ENCODE data around the gene UBE2L6.

UBE2L6 gene

DNA sequence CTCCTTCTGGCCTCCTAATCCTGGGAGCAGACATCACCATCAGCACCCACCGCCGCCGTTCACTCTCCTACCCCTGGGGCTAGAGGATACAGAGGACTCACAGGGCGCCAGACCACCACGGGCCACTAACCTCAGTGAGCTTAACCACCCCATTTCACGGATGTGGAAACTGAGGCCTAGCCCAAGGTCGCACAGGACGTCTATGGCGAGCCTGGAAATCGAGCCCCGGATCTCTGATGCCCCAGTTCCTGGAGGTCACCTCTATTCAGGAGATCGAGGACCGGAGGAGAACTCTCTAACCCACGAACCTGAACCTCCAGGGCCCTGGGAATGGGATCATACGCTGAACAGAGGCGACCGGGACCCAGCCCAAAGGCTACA is 37.3 kb downstream of the UBE2L6 start:
- DNase-seq (ENCODE audit: low spot score): peak; percentile 10

DNA sequence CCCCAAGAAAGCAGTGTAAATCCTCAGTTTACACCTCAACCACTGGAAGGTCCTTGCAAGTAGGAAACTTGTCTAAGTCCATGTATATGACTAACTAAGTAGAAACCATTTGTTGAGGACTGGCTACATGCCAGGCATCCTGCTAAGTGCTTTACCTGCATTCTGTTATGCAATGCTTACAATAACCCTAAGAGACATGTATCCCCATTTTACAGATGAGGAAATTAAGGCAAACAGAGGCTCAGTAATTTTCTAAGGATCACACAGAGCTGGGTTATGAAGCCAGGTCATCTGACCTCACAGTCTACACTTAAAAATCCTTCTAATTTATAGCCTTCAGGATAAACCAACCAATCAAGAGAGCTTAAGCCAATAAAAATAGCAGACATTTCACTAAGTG is 38.5 kb downstream of the UBE2L6 start:
- DNase-seq (ENCODE audit: low spot score): no peak

DNA sequence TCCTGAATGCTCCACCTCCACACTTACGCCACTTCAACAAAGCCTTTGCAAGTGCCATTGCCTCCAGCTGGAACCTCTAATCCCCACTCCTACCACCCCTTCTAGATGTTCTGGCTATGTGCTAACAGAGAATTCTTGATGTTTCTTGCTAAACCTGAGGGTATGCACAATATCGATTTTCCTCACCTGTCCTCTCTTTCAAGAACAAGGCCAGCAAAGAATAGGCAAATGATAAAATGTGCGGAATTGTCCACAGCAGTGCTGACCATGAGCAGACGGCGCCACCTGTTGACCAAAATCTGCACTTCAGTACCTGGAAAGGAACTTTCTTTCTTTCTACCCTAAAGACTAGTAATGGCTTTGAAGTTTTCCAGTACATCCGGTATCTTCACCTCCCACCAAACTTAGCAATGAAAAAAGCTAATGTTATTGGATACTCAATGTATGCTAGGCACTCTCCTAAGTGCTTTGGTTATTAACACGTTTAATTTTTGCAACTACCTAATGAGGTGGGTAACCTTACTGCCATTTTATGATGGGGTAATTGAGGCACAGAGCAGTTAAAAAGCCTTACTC is 40.3 kb downstream of the UBE2L6 start:
- DNase-seq (ENCODE audit: low spot score): peak; percentile 75

DNA sequence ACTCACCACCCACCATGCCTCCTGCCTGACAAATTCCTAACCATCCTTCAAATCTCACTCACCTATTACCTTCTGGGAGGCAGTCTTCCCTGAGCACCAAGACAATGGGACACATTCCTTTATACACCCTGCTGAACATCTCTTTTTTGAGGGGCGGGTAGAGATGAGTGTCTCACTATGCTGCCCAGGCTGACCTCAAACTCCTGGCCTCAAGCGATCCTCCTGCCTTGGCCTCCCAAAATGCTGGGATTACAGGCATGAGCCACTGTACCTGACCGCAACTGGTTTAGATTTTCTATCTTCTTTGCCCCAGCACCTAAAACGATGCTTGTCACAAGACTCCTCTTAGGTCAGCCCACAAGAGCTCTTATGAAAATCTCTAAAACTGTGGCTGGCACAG is 44.1 kb downstream of the UBE2L6 start:
- no peak for DNase-seq (ENCODE audit: low spot score)

DNA sequence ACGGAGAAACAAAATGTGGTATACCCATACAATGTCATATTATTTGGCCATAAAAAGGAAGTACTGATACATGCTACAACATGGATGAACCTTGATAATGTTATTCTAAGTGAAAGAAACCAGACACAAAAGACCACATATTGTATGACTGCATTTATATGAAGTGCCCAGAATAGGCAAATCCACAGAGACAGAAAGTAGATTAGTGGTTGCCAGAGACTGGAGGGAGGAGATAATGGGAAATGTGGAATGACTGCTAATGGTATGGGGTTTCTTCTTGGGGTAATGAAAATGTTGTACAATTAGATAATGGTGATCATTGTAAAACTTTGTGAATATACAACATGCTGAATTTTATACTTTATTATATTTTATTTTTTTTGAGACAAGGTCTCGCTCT is 46.4 kb downstream of the UBE2L6 start:
- DNase-seq (ENCODE audit: low spot score): no peak

DNA sequence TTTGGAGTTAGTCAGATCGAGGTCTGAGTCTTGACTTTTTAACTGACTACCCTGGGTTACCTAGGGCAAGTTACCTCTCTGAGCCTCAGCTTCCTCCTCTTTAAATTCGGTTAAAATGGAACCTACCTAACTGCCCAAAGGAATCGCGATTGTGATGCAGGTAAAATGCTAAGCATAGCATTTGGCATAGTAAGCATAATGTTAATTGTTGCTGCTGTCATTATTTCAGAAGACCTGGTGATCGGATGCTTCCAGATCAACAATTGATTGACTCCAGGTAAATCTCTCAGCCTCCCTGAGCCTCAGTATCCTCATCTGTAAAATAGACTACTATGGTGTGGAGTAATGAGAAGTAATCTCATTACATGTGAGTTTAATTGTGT is 51.4 kb downstream of the UBE2L6 start:
- DNase-seq (ENCODE audit: low spot score): no peak

DNA sequence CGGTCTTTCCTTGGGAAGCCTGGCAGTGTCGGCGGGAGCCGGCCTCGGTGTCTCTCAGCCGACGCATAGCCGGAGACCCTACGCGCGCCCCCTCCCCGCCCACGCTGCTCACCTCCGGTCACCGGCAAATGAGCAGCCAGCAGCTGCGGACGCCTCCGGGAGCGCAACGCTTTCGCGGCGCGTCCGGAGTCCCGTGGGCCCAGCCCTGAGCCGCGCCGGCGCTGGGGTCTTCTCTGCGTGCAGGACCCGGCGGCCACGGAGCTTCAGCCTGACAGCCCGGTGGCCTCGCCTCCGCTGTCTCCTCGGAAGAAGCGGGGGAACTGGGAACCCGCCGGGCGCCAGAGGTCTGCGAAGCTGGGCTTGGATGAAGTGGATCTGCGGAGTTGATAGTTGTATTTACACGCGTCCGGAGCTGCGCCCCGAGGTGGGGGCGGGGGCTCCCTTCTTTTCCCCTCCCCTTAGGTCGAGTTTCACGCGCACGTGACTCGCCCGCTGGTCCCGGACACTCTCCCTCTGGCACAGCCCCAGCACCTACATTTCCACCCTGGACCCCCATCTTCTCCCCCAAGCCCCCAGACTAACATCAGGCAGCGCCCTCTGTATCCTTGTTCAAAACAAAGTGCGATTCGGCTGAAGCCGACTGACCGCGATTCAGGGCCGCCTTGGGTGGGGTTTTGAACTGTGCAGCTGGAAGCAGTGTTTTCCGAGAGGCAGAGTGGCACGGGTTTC is 52.0 kb downstream of the UBE2L6 start, which contains the start of gene SLC43A1:
TSS of gene SLC43A1 (minus strand) at position 371 of the 729 bp plus-strand sequence. CDS start 1,591 bp downstream, outside the sequence.
- DNase-seq (ENCODE audit: low spot score): peak; percentile 70

DNA sequence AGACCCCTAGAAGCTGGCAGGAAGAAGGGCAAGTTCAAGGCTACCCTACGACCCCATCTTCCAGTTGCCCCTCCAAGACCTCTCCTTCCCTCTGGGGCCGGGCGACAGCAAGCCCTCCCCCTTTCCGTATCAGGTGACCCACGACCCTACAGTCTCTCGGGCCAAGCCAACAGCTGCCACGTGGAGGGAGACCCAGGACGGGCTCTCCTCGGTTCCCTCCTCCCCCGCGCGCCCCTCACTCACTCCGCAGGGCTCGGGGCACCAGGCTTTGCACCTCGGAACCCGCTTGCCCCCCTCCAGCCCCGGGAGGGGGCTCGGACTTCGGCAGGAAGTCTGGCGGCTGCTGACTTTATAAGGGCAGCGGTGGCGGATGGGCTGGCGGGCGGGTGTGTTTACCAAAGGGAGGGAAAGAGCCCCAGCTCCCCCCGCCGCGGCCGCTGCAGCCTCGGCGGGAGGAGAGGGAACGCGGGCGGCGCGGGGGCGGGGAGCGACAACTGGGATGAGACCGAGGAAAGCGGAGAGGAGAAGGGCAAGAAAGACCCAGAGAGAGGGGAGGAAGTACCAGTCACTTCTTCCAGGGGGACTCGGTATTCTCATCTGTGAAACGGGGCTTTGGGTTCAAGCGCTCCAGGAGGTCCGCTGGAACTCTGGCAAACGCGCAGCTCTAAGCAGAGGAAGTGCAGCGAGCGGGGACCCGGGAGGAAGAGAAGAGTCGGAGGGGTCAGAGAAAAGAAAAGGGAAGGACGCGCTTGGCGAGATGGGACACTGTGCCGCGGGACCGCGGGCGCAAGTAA is 52.7 kb downstream of the UBE2L6 start:
- DNase-seq (ENCODE audit: low spot score): peak; percentile 36

DNA sequence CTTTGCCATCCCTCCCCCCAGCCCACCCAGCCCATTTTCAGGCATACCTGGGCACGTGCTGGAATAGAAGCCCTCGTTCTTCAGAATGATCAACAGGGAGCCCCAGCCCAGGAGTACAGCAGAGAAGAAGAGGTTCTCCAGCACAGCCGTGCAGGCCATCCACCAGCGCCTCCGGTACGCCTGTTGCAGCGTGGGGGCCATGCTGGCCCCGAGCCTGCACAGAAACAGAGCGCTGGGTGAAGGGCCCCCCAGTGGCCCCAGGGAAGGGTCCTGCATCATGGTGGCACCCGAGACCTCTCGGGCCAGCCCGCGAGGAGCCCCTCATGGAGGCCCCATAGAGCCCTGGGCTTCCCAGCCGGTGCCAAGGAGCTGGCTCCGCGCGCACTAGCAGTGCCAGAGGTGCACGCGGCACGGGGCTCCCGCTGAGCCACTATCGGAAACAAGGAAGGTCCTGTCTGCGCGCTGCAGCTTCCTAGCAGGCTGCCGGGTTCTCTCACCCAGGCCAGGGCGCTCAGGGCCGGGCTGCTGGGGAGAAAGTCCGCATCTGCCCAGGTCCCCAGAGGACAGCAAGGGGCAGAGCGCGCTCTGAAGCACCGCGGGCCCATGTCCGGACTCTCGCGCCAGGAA is 53.4 kb downstream of the UBE2L6 start:
- DNase-seq (ENCODE audit: low spot score): peak; percentile 61

DNA sequence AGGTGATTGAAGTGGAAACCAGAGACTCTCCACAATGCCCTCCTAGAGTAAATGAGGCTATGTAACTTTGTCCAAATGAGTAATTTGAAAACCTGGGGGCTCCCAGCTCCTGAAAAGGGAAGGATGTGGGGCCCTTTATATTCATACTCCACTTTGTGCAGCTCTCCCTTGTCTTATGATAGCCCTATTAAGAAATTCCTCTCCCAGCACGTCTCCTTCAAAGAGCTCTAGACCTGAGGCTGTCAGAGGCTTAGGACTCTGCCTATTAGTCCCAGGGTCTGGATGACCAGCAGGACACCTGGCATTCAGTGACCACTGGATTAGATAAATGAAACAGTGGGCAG is 54.0 kb downstream of the UBE2L6 start:
- no peak for DNase-seq (ENCODE audit: low spot score)

DNA sequence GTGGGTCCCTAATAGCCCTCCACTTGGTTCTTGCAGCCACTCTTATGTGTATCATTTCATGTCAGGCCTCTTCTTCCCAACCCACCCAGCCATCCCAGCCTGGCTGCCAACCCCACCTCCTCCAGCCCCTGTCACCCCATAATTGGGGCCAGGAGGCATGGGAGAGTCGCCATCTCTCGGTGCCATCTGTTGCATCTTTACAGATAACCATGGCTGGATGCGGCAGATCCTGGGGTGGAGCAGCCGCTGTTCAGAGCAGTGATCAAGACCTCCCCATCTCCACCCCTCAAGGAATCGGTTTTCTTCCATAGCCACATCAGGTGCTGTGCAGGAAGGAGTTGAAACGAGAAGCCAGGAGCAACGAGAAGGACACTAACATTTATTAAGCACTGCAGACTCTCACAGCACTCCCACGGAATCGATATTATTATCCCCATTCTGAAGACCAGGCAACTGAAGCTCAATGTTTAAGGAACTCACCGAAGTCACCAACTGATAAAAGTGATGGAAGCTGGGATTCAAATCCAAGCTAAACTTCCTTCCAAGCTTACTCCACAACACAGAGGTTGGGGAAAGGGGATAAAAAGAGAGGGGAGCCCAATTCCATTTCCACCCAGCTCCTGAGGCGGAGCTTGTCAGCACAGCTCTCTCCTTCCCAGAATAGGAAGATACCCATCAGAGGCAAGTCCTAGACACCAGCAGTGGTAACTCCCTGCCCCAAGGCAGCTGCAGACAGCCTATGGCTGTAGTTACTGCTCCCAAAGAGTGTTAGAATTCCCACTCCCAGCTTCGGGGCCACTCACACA is 54.6 kb downstream of the UBE2L6 start:
- no peak for DNase-seq (ENCODE audit: low spot score)

DNA sequence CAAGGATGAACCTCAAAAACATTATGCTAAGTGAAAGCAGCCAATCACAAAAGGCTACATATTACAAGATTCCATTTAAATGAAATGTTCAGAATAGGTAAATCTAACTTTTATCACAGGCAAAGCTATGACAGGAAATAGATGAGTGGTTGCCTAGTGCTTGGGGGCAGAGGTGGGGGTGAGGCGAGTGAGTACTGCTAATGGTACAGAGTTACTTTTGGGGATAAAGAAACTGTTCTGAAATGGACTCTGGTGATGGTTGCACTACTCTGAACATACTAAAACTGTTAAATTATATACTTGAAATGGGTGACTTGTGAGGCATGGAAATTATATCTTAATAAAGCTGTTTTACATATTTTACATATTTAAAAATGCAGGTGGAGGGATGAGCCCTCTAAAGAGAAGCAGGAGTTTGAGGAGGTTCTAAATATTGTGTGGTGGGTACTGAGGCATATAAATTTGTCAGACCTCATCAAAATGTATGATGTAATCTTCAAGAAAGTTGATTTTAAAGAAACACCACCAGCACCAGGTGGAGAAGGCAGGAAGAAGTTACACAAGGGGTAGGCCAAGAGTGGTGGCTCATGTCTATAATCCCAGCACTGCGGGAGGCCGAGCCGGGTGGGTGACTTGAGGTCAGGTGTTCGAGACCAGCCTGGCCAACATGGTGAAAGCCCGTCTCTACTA is 55.6 kb downstream of the UBE2L6 start:
- no peak for DNase-seq (ENCODE audit: low spot score)

DNA sequence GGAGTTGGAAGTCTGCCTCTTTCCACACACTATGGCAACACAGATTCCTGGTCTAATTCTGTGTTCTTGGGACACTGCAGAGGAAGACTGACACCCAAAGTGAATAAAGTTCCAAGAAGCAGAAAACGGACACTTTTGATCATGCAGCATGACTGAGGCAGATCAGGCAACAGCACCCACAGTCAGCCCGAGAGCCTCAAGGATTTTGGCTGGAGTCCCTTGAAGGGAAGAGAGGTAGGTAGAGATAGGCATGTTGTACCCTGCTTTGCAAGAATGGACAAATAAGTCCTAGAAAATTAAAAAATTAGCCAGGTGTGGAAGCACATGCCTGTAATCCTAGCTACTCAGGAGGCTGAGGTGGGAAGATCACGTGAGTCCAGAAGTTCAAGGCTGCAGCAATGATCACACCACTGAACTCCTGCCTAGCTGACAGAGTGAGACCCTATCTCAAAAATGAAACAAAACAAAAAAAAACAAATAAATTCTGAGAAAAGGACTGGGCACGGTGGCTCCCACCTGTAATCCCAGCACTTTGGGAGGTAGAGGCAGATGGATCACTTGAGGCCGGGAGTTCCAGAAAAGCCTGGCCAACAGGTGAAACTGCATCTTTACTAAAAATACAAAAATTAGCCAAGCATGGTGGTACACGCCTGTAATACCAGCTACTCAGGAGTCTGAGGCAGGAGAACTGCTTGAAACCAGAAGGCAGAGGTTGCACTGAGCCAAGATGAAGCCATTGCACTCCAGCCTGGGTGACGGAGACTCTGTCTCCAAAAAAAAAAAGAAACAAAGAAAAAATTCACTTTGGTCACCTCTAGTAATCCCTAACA is 58.9 kb downstream of the UBE2L6 start:
- DNase-seq (ENCODE audit: low spot score): no peak

DNA sequence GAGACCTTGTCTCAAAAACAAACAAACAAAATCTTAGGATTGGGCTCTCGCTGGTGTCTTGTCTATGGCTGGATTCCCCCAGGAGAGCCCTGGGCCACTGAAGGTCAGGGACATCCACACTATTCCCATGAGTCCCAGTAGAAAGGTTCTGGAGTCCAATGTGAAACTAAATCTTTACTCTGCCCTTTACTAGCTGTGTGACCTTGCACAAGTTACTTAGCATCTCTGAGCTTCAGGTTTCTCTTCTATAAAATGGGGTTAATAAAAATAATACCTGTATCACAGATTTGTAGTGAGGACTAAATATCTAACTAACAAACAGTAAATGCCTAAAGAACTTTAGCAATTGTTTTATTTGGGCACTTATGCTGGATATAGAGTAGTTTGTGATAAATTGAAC is 61.0 kb downstream of the UBE2L6 start:
- no peak for DNase-seq (ENCODE audit: low spot score)

DNA sequence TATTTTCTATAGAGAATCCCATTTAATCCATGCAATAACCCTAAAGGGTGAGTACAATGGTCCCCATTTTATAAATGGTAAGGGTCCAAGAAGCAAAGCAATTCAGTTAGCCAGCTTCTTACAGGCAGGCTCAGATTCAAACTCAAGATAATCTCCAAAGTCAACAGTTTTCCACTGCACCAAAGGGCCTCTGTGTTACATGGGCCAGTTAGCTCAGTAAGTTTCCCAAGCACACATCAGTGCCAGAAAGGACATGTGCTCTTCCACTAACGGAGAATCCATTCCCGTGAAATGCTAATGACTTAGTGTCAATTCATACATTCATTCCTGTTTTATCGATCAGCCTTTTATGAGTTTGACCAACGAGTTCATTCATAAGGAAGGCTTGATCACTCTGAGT is 63.0 kb downstream of the UBE2L6 start:
- no peak for DNase-seq (ENCODE audit: low spot score)

DNA sequence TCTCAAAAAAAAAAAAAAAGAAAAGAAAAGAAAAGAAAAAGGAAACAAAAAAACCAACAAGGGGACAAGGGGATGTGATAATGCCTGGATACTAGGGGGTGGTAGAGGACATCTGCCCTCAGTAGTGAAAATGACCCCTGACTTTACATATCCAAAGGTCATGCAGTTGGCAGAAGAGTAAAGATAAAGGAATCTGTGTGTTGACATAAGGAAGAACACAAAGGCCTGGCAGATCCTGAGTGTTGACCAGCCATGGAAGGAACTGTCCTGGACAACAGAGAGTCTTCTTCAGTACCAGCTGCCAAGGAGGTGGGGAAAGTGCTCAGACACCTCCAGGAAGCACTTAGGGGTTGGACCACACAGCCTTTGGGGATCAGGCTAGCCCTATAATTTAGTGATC is 64.6 kb downstream of the UBE2L6 start:
- DNase-seq (ENCODE audit: low spot score): no peak

DNA sequence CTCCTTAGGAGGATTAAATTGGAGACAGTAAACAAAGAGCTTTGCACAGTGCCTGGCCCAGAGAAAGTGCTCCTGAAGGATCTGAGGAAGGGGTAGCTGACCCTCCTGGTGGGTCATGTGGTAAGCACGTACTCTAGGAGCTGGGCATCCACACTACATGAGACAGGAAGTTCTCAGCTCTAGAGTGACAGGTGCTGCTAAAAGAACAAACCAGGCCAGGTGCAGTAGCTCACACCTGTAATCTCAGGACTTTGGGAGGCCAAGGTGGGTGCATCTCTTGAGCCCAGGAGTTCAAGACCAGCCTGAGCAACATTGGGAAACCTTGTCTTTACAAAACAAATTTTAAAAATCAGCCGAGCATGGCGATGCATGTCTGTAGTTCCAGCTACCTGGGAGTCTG is 65.1 kb downstream of the UBE2L6 start:
- DNase-seq (ENCODE audit: low spot score): no peak

DNA sequence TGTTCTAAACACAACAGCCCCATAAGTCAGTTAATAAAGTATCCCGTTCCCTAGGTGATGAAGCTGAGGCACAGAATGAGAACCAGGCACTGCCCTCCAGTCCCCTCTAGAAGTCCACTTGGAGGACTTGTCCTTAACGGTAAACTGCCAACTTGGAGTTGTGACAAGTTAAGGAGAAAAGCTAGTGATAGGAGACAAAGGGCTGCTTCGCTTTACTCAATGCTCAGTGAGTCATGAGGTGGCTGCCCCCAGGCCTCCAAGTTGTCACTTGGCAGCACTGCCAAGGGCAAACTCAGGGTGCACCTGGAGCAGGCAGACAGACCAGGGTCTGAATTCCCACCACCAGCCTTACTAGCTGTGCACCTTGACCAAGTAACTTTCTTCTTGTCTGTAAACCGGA is 65.5 kb downstream of the UBE2L6 start:
- DNase-seq (ENCODE audit: low spot score): no peak
